GM21515 (cell line): ENCODE data around the gene ZNF366.
A peak's percentile ranks its signal among the peaks of the same experiment; 100 is the strongest.

Experiments
- ATAC-seq: cut with Tn5 transposase; IDR thresholded peaks from one replicate; pipeline ENCODE4 v1.9.1; 2021; ENCODE audit not compliant: unreplicated experiment

The ZNF366 gene

DNA sequence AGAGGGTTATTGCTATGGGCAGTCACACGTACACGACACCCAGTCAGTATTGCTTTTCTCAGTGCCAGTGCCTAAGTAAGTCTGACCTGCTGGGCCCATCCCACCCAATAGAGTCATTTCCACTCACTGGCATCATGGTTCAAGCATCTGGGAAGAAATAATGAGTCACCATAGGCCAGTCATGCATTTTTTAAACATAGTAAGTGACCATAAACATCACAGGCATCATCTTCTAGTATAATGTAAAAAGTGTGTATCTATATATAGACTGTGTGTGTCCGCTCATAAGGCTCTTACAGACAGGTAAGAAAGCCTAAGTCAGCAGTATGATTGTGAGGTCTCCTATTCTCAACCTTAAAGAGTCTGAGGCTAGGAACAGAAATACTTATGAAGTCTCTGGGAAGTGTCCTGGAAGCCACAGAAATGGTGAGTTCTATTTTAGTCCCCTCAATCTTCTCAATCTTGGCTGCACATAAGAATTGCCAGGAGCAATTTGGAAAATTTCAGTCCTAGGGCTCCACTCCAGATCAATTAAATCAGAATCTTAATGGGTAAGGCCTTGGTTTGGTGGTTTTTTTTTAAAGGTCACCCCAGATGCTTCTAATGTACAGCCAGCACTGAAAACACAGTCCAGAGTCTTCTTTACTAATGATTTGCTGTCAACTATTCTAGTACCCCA lies 65.2 kb downstream of the ZNF366 start:
- no peak for ATAC-seq

DNA sequence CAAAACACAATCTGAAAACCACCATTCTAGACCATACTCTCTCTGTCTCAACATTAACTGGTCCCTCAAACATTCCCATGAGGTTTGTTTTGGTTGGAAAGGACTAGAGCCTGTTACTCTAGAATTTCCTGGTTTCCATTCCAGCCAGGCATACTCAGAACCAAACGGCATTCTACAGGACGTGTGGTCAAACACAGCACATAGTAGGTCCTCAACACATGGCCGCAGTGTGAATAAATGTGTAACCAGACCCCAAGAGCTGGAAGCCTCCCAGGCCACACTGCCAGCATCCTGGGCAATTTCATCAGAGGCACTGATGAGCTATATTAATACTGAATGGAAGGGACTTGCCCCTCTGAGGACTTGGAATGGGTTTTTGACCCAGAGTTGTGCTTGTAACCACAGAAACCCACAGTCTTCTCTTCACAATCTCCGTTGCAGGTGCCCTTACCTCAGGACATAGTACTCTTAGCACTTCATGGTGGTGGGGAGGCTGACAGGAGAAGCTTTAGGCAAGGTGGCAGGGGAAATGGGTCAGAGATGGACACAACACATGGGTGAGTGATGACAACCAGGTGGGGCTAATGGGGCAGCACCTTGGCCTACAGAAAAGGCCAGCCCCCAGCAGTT lies 66.0 kb downstream of the ZNF366 start:
- ATAC-seq, result no peak

DNA sequence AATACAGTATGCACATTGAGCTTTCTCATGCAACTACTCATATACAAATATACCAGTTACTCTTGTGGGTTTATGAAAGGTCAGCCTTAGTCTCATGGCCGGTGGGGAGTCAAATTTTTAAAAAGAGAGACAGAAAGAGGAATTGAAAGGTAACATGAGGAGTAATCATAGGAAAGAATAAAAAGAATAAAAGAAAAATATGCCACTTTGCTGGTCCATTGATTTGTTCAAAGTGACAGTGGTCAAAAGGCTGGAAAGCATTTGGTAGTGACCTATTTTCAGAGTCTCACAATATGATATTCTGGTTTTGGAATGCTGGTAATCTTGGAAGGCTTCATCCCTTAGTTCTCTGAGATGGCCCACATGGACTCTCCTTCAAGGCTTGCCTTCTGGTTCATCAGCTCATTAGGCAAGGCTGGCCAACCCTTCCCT lies 67.0 kb downstream of the ZNF366 start:
- ATAC-seq, result peak; percentile 44

DNA sequence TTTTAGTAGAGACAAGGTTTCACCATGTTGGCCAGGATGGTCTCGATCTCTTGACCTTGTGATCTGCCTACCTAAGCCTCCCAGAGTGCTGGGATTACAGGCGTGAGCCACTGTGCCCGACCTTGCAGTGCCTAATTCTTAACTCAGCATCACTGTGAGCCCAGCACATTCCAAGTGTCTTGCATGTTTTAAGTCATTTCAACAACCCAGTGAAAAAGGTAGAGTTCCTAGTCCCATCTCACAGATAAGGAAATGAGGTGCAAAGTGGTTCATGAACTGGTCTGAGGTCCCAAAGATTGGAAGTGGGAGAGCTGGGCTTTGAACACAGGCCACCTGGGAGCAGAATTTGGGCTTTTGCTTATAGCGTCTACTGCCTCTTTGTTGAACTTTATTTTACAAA lies 68.0 kb downstream of the ZNF366 start:
- ATAC-seq, result no peak

DNA sequence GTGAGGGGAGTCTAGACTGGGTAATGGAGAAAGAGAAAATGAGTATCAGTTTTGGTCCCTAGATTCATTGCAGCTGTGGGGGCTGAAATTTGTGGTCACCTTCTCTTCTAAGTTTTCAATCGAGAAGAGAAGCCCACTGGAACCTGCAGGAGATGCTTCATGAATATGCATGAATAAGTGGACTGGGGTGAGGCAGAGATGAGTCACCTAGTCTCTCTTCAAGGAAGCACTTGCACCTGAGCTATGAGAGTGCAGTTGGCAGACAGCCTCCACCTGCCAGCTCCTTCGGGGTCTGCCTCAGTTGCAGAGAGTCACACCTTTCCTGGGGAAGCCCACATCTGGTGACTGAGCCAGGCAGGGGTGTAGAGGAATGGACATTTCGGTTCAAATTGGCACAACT lies 69.1 kb downstream of the ZNF366 start:
- no peak for ATAC-seq

DNA sequence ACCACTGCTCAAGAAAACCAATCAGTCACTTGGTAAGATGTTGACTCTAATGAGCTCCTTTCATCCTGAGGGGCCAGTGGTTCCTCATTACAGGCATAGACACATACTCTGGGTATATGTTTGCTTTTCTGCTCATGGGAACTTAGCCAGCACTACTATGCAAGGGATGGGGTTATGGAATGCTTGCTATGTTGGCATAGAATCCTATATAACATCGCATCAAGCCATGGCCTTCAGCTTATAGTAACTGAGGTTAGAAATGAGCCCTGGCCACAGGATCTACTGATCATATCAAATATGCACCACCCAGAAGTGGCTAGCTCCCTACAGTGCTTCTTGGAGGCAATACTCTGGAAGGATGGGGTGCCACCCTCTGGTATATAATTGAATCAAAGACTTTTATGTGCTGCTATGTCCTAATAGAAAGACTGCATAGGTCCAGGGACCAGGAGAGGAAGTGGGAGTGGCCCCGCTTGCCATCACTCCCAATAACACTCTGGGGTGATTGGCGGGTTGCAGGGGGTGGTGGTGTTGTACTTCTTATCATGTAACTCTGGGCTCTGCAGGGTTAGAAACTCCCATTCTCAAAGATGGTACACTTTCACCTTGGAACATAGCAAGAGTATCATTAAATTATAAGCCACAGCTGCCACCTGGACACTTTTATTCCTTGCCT lies 70.3 kb downstream of the ZNF366 start:
- ATAC-seq, result no peak

DNA sequence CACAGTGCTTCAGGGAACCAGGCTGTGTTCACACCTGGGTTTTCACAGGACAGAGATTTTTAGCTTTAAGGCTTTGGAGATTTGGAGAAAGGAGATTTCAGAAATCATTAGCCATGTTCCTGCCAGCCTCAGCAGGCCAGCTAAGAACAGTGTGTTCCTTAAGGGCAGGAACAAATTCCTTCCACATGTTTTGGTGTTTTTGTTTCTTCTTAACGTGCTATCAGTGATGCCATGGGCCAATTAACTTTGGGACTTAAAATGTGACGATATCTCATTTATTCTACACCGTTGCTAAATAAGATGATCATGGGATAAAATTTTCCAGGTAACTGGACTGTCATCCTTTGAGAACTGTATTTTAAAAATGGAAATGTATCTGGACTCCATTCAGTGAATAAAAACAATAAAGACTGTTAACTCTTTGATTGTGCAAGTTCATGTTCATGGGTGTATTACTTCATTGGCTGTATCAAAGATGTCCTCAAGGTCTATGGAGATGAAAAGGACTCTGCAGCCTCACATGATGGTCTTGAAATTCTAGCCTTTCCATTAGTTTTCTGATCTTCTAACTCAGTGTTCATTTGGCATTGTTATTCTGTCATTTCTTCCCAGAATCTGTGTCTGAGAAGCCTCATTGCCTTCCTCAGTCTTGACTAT lies 72.3 kb downstream of the ZNF366 start:
- ATAC-seq, result no peak

DNA sequence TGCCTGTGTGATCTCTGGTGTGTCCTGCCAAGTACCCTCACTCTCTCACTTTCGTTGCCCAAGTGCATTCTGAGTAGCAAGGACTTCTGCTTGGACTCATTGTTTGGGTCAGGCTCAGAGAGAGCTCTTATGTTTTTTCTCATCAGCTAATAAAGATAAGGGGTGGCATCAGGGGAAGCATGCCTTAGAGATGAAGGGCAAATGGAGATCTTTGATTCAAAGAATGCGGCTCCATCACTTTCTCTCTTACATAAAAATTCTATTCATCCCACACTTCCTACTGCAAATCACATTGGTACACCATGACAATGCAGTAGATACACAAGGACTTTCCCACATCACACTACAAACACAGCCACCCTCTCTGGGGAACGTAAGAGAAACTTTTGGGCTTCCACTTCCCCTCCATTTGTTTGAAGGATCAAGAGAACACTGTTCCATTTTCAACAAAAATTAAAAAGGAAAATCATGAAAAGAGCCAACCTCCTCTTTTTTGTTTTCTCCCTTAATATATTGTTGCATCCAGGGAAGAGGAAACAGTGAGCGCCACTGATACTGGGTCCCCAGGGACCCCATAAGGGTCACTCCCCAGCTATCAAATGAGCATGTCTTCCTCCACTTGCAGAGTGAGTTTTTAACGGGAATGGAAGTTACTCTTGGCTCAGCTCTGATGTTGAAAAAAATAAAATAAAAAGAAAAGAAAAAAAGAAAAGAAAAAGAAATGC lies 73.0 kb downstream of the ZNF366 start:
- no peak for ATAC-seq

DNA sequence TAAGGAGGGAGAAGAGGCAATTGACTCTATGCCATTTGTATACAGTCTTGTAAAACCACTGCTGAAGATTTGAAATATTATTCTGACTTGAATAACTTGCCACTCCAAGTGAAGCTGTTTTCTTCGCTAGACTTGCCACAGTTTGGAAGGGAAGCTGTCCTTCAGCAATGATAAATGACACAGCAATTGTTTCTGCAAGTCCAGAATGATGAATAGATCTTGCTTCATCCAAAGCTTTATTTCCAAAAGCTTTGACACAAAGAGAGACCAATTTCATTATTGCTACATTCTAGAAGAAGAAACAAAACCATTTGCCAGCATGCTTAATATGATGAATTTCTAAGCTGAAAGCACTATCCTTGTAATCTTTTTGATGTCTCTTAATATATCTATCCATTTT lies 73.7 kb downstream of the ZNF366 start:
- ATAC-seq, result no peak

DNA sequence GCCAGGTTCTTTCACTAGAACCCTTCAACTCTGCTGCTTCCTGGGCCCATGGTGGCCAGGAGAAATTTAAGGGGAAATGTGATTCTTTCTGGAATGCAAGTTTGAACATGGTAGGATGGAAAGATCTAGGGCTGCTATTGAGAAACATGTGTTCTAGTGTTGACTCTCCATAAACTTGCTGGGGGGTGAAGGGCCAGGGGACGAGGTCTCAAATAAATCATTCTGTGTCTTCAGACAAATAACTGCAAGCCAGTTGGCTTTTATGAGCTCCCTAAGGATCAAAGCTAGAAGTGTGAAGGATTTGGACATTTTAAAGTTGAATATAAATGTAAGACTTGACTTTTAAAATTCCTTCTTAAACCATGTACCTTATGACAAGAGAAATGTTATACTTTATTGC lies 78.5 kb downstream of the ZNF366 start:
- ATAC-seq, result no peak

DNA sequence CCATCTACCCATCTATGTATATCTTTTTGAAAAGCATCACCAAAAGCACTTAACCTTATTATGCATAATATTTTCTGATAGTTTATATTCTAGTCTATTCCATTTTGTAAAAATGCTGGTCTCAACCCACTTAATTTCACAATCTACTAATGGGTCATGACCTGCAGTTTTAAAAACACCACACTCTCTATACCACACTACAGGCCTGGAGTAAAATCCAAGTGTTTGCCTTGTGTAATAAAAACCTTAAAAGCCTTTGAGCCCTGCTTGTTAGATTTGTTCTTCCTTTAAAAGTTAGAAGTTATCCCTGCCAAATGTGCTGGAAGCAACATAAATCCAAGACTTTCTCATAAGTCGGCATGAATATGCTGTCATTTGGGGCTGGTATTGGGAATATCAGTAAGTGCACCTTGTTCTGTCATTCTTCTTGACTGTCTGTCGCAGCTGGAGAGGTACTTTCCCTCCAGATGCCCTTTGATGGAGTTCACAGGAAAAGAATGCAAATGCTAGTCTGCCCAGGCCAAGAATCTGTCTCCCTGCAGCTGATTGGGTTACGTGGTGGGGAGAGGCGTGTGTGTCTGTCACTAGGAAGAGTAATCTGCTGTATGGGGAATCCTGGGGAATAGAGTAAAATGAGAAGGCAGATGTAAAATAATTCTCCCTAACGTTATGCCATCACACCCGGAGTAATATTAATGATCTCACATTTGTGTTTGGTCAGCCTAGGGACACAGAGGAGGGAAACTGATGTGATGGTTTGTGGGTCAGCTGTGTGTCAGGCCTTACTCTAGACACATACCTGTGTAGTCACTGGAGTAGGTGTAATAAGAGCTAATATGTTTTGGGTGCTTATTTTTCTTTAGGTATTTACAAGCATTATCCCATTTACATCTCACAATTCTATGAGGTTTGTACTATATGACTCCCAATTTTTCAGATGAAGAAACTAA lies 79.4 kb downstream of the ZNF366 start:
- ATAC-seq, result no peak

DNA sequence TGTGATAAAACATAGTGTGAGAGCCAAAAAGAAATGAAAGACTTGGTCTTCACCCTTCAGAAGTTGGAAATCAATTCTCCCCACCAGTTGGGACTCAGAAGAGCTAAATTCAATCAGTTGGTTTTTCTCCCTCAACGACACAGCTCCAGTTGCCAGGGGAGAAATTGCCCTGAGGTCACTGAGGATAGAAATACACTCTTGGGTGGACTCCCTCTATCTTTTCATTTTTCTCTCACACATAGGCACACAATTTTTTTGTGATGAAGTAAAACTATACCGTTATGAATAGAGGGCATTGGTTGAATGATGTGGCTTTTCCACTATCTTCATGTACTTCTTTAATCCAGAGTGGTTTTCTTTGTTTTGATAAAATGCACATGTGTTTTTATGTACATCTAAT lies 80.2 kb downstream of the ZNF366 start:
- ATAC-seq, result no peak

DNA sequence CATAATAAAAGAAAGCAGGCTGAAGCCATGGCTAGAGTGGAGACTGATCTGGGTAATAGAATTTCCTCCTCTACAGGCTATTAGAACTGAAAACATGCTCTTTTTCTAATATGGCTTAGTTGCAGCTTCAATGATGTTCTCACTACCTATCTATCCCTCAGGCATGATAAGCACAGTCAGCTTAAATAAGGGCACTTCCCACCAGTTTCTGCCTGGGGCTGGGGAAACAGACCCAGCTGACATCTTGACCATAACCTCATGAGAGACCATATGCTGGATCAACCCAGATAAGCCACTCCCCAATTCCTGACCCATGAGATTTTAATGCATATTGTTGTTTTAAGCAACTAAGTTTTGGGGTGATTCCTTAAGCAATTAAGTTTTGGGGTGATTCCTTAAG lies 81.2 kb downstream of the ZNF366 start:
- no peak for ATAC-seq

DNA sequence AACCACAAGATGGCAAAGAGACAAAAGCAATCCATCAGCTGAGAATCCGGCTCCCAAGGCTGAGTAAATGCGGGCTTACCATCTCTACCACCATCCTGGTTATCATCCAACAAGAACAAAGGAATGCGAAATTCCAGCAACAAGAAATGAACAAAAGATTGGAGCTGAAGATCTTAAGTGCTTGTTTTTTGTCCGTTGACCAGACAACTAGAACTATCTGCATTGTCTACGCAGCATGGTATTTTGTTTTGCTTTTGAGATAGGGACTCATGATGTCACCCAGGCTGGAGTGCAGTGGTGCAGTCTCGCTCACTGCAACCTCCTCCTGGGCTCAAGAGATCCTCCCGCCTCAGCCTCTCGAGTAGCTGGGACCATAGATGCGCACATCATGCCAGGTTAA lies 88.9 kb downstream of the ZNF366 start:
- ATAC-seq, result no peak

DNA sequence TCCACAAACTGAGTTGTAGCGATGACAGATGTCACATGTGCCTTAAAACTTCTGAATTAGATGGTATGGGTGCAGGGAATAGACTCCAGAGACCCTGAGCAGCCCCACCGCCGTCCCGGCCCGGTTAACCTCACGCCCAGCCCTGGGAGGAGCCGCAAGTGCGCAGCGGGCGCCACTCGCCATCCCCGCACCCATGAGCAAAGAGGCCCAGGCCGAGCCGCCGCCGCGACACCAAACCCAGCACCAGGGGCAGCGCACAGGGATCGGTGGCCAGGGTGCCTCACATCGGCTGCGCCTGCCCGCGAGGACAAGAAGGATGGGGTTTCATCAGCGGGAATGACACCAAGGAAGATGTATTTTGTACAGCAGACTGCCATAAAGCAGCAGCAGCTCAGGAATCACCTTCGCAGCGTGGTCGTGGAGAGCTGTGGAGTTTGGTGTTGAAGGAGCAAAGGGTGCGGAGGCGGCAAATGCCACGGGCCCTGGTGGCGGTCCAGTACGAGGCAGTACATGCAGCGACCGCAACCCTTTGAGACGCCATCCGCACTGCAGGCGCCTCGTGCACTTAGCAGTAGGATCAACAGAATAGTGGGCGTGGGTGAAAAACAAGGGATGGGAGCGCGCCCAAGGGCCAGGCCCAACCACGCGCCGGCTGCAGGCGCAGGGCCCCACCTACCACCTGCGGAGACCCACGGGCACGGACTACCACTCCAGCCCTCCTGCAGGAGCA lies 89.7 kb downstream of the ZNF366 start:
- no peak for ATAC-seq

DNA sequence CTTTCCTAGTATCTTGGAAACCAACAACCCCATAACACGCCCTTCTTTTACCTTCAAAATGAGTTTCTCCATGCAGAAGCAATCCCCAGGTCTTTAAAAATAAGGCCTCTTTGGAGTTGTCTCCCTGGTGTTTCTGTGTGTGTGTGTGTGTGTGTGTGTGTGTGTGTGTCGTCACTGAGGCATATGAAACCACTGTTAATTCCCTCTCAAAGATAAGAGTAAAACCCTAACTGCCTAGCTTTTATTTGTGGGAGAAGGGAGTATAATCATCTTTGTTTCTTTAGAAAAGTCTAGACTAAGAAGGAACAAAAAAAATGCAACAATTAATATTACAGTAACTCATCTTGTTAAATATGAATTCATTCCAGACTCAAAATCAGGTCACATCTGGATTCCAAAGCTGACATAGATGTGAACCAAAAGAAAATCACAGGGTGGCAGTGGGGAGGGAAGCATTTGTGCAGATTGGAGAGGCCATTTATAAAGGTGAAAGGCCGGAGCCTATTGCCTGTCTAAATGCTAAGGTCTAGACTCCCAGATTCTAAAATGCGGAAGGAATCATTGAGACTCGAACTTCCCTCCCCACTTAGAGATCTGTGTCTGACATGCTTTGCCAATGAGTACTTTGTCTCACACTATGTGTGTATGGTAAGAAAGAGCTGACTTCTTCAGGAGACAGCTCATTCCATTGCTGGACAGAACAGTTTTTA lies 91.4 kb downstream of the ZNF366 start:
- ATAC-seq, result no peak

DNA sequence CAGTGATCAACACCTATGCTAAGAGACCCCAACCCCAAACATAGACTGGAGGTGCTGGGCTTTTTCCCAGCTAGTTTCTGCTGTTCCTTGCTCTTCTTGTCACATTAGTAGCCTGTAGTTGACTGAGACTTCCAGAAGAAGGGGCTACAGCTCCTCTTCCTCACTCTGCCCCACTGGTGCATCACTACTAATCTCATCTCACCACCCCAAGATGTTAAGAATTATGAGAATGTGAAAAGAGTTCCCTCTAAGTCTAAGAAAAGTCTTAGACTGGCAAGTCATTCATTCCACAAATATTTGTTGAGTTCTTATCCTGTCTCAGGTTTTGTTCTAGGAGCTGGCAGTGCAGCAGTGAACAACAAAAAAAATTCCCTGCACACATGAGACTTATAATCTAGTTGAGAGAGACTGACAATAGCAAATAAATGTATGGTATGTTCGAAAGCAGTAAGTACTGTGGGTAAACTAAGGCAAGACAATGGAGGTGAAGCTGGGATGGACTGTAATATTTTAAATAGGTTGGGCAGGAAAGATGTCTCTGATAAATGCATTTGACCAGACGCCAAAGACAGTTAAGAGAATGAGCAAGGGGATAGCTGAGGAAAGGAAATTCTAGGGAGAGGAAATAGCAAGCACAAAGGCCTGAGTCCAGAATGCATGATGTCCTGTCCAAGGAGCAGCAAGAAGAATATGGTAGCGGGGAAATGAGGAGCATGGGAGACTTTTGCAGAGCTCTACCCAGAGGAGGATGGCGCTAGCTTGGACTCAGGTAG lies 94.7 kb downstream of the ZNF366 start:
- ATAC-seq, result no peak

DNA sequence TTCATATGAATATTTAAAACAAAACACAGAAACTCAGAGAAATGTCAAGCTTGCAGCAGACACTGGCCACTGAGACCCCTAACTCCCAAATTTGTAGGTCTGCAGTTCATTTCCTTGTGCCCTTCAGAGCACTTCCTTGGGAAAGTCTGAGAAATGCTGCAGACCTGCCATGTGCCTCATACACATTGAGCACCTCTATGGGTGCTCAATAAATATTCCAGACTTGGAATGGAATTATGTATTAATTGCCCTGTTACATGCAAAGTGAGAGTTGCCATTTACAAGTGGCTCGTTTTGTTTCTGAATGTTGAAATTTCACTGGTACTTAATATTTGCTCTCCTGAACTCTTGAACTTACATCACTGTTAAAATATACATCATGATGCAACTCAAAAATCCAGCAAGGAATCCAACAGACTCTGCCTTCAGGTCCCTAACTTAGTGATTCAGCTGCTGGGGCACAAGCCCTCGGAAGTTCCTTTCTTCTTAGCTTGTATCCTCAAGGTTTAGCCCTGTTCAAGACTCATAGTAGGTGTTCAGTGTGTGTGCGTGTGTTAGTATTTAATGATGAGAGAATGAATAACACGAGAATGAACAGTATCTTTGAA lies 96.4 kb downstream of the ZNF366 start:
- ATAC-seq, result no peak
